K562 (cell line): Measurements from ENCODE around the gene NPAS3. TPM values are rescaled to one million over a fixed set of nuclear protein-coding genes. Genes with fewer than 3 reads are reported as not detected.

ENCODE experiments used
- ATAC-seq: fragments of 200-7000 bp; cut with Tn5 transposase; 3 replicates; pipeline ENCODE4 v1.9.1; 2020; ENCODE audit warnings: moderate library complexity
- BruUV-seq: library from RNA; stranded (reverse); fragments of 400-500 nt; replicated peaks from 2 replicates; lab custom pipeline; 2021; lab: Mats Ljungman, UMichigan
- CTCF ChIA-PET: fragments of 300-600 bp; formaldehyde crosslinking; extraction: SDS; loops from one replicate; lab custom pipeline; 2021; ENCODE audit warnings: low intra/inter-chr PET ratio; lab: Yijun Ruan, JAX
- POLR2A ChIA-PET: fragments of 300-600, 350-650 bp; sonication (Branson Sonifier 250); formaldehyde crosslinking; extraction: SDS; loops from one replicate; lab custom pipeline; 2021; ENCODE audit warnings: antibody characterized with exemption, inconsistent platforms; lab: Yijun Ruan, JAX
- DNase-seq, 4 experiments: peaks; one replicate each; pipeline versions ENCODE4 v3.0.0 to v3.0.0-alpha.2; 2011 to 2018; ENCODE audit warnings: low spot score in 3 of 4, mixed read lengths in 3 of 4; ENCODE audit errors: extremely low read depth in 1 of 4
- FAIRE-seq: peaks from 2 replicates; lab custom pipeline; 2011; peaks lifted over from hg19 to GRCh38; lab: Jason Lieb, UNC
- H2AFZ ChIP-seq: 2 replicates; pipeline ENCODE4 v1.6.0; 2011; ENCODE audit warnings: low read depth, low read length, control low read depth, inconsistent platforms
- H3K27ac ChIP-seq: fragments of 200-600 bp; 3 replicates; pipeline ENCODE4 v1.8.0; 2011; ENCODE audit warnings: low read depth, mild to moderate bottlenecking, control low read depth, inconsistent platforms, low read length, moderate library complexity, mixed read lengths; ENCODE audit errors: extremely low read depth
- H3K27me3 ChIP-seq, 2 experiments: fragments of 300-600 bp in 1 of 2; 2 replicates in 1 of 2; 3 replicates in 1 of 2; pipeline versions ENCODE4 v1.6.0 to v1.8.0; 2011; ENCODE audit warnings: inconsistent platforms in 2 of 2, low read length in 2 of 2, mild to moderate bottlenecking in 1 of 2, mixed read lengths in 1 of 2, moderate library complexity in 1 of 2; ENCODE audit not compliant: control insufficient read depth in 2 of 2, insufficient read depth in 2 of 2
- H3K36me3 ChIP-seq: fragments of 300-600 bp; 3 replicates; pipeline ENCODE4 v1.8.0; 2011; ENCODE audit warnings: mild to moderate bottlenecking, low read length, inconsistent platforms; ENCODE audit not compliant: control insufficient read depth, insufficient read depth
- H3K4me1 ChIP-seq, 2 experiments: fragments of 200-600 bp in 1 of 2; replicated peaks in 1 of 2; 2 replicates in 1 of 2; 3 replicates in 1 of 2; pipeline versions ENCODE4 v1.5.1 to v1.8.0; 2011; ENCODE audit warnings: inconsistent platforms in 2 of 2, low read length in 2 of 2, mild to moderate bottlenecking in 1 of 2, mixed read lengths in 1 of 2, moderate library complexity in 1 of 2; ENCODE audit not compliant: control insufficient read depth in 2 of 2, insufficient read depth in 2 of 2
- H3K4me2 ChIP-seq: 2 replicates; pipeline ENCODE4 v1.6.1; 2011; ENCODE audit warnings: low read length, control low read depth, inconsistent platforms, mixed read lengths; ENCODE audit not compliant: insufficient read depth
- H3K4me3 ChIP-seq: fragments of 200-600 bp; sonication (generic), shearing (Covaris generic); 2 replicates; pipeline ENCODE4 v1.5.1; 2016; ENCODE audit warnings: control low read depth, inconsistent platforms
- H3K79me2 ChIP-seq: fragments of 200-600 bp; 3 replicates; pipeline ENCODE4 v1.8.0; 2011; ENCODE audit warnings: low read length, inconsistent platforms; ENCODE audit not compliant: control insufficient read depth, insufficient read depth
- H3K9ac ChIP-seq, 2 experiments: 2 replicates each; pipeline versions ENCODE4 v1.6.0 to v1.6.1; 2011; ENCODE audit warnings: low read depth in 2 of 2, low read length in 2 of 2, control low read depth in 1 of 2, inconsistent platforms in 1 of 2, mild to moderate bottlenecking in 1 of 2, mixed read lengths in 1 of 2; ENCODE audit not compliant: insufficient read depth in 1 of 2
- H3K9me1 ChIP-seq: one replicate; pipeline ENCODE4 v1.6.0; 2011; ENCODE audit warnings: inconsistent platforms, mild to moderate bottlenecking, low read length, moderate library complexity; ENCODE audit not compliant: control insufficient read depth, insufficient read depth
- H3K9me3 ChIP-seq: replicated peaks from 2 replicates; pipeline ENCODE4 v1.5.1; 2011; ENCODE audit warnings: low read depth, low read length, inconsistent platforms; ENCODE audit not compliant: control insufficient read depth, insufficient read depth
- H4K20me1 ChIP-seq: replicated peaks from 2 replicates; pipeline ENCODE4 v1.6.1; 2011; ENCODE audit warnings: low read length, inconsistent platforms, mixed read lengths; ENCODE audit not compliant: control insufficient read depth, insufficient read depth
- FOXK2 ChIP-seq, 2 experiments: fragments of 450-650 bp; IDR thresholded peaks in 1 of 2; conservative IDR thresholded peaks in 1 of 2; 2 replicates each; pipeline ENCODE4 v1.6.1; 2016; ENCODE audit warnings: low read depth in 2 of 2, mild to moderate bottlenecking in 1 of 2
- WGBS: fragments of 100-300 bp; shearing (Covaris generic); methylation state at CpG from one replicate; pipeline ENCODE4 v1.1.6; 2016; ENCODE audit warnings: low coverage, mixed read lengths; ENCODE audit not compliant: insufficient coverage; ENCODE audit errors: missing lambda C conversion rate; 5-methylcytosine and 5-hydroxymethylcytosine counted together
- in situ Hi-C: fragments of 300-500 bp; cut with MboI; formaldehyde crosslinking; loops from 4 replicates; pipeline ENCODE4 v1.15.0; 2018; ENCODE audit warnings: inconsistent platforms, mixed read lengths
- intact Hi-C: fragments of 100-400 bp; cut with micrococcal nuclease; formaldehyde crosslinking; loops from 2 replicates; pipeline ENCODE4 v1.14.2; 2022
- polyA plus RNA-seq, 8 experiments: library from polyadenylated mRNA; depleted of rRNA in 4 of 8; stranded (reverse) in 5 of 8; unstranded in 3 of 8; fragments of >200 nt; fragmentation: Nextera tagmentation in 2 of 8; fragmentation: Illumina TruSeq in 1 of 8; extraction: Ambion mirVana in 2 of 8; extraction: Trizol in 1 of 8; gene quantifications; 2 replicates each; pipeline versions ENCODE4 v1.2.1 to v1.2.3, GENCODE V29; 2011 to 2014; ENCODE audit warnings: inconsistent platforms in 1 of 8, missing spikeins in 1 of 8
- total RNA-seq, 7 experiments: library from RNA; depleted of rRNA in 6 of 7; stranded (reverse); fragments of >200 nt in 6 of 7; fragmentation: Illumina TruSeq in 2 of 7; extraction: Trizol in 2 of 7; gene quantifications; 2 replicates each; pipeline versions ENCODE4 v1.2.1 to v1.2.3, GENCODE V29; 2011 to 2021; ENCODE audit warnings: low replicate concordance in 1 of 7
- TF ChIP-seq, protein P1 (sequence below): sonication (generic); formaldehyde crosslinking; IDR thresholded peaks from 2 replicates; pipeline ENCODE4 v1.9.0; 2022; ENCODE audit warnings: mild to moderate bottlenecking, missing genetic modification reagents
- TF ChIP-seq, protein P2 (sequence below), 2 experiments: fragments of 450-650 bp in 1 of 2; sonication (generic) in 1 of 2; formaldehyde crosslinking in 1 of 2; IDR thresholded peaks; 2 replicates each; pipeline versions ENCODE4 v1.7.1 to v1.9.0; 2016 to 2022; ENCODE audit warnings: inconsistent platforms in 1 of 2, mild to moderate bottlenecking in 1 of 2, missing genetic modification reagents in 1 of 2
- TF ChIP-seq, protein P3 (sequence below), 2 experiments: fragments of 450-650 bp; conservative IDR thresholded peaks; 2 replicates each; pipeline ENCODE4 v1.6.1; 2017; ENCODE audit warnings: mild to moderate bottlenecking in 2 of 2, moderate library complexity in 2 of 2

Gene NPAS3
- total and polyA plus RNA-seq, 9 of the 15 experiments (the other 6 are each of a cell fraction or from before 2014, with no cell fraction given), result 0.04 TPM; not detected in 8

DNA sequence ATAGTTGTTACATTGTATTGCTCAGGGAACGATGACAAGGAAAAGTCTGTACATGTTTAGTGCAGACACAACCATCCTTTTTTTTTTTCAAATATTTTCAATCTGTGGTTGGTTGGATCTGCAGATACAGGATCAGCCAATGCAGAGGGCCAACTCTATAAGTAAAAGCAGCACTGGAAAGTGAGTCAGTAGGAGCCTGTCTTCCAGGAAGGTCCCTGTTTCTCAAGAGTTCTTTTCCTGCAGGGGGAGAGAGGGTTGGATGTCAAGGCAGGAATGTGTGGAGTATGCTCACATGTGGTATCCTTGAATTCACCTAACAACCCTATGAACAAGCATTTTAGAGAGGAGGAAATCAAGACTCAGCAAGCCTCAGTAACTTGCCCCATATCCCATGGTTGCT lies 409.1 kb downstream of the NPAS3 start:
- intact Hi-C loops, result no loop called here
- BruUV-seq, result no TSS peak
- no peak for FAIRE-seq
- Histone ChIP-seq H4K20me1 (no peaks in the 10 kb centered on the region), H3K36me3 (no peaks in the 10 kb centered on the region), H3K27me3 (no peaks in the 10 kb centered on the region), H3K9me3 (no peaks in the 10 kb centered on the region), H3K4me2 (no peak overlapping the region), H3K9ac (no peak overlapping the region), H3K79me2 (no peaks in the 10 kb centered on the region), H2AFZ (no peak overlapping the region), H3K4me3 (no peak overlapping the region), H3K4me1 (no peaks in the 10 kb centered on the region)
- POLR2A ChIA-PET, result no interaction called here
- no peak for ATAC-seq
- in situ Hi-C loops, result no loop called here
- 0% methylated on average over 1 of the region's 1 CpG for WGBS
- DNase-seq, result no peak
- TF ChIP-seq, protein P1, sequence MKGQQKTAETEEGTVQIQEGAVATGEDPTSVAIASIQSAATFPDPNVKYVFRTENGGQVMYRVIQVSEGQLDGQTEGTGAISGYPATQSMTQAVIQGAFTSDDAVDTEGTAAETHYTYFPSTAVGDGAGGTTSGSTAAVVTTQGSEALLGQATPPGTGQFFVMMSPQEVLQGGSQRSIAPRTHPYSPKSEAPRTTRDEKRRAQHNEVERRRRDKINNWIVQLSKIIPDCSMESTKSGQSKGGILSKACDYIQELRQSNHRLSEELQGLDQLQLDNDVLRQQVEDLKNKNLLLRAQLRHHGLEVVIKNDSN (CRISPR knock-in tag), result no peak
- TF ChIP-seq, protein P2, sequence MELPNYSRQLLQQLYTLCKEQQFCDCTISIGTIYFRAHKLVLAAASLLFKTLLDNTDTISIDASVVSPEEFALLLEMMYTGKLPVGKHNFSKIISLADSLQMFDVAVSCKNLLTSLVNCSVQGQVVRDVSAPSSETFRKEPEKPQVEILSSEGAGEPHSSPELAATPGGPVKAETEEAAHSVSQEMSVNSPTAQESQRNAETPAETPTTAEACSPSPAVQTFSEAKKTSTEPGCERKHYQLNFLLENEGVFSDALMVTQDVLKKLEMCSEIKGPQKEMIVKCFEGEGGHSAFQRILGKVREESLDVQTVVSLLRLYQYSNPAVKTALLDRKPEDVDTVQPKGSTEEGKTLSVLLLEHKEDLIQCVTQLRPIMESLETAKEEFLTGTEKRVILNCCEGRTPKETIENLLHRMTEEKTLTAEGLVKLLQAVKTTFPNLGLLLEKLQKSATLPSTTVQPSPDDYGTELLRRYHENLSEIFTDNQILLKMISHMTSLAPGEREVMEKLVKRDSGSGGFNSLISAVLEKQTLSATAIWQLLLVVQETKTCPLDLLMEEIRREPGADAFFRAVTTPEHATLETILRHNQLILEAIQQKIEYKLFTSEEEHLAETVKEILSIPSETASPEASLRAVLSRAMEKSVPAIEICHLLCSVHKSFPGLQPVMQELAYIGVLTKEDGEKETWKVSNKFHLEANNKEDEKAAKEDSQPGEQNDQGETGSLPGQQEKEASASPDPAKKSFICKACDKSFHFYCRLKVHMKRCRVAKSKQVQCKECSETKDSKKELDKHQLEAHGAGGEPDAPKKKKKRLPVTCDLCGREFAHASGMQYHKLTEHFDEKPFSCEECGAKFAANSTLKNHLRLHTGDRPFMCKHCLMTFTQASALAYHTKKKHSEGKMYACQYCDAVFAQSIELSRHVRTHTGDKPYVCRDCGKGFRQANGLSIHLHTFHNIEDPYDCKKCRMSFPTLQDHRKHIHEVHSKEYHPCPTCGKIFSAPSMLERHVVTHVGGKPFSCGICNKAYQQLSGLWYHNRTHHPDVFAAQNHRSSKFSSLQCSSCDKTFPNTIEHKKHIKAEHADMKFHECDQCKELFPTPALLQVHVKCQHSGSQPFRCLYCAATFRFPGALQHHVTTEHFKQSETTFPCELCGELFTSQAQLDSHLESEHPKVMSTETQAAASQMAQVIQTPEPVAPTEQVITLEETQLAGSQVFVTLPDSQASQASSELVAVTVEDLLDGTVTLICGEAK (IDR thresholded peaks at IDR 0.05), result no peak
- TF ChIP-seq, protein P2 (CRISPR knock-in tag; IDR thresholded peaks at IDR 0.05), result no peak
- TF ChIP-seq, protein P3, sequence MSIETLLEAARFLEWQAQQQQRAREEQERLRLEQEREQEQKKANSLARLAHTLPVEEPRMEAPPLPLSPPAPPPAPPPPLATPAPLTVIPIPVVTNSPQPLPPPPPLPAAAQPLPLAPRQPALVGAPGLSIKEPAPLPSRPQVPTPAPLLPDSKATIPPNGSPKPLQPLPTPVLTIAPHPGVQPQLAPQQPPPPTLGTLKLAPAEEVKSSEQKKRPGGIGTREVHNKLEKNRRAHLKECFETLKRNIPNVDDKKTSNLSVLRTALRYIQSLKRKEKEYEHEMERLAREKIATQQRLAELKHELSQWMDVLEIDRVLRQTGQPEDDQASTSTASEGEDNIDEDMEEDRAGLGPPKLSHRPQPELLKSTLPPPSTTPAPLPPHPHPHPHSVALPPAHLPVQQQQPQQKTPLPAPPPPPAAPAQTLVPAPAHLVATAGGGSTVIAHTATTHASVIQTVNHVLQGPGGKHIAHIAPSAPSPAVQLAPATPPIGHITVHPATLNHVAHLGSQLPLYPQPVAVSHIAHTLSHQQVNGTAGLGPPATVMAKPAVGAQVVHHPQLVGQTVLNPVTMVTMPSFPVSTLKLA (conservative IDR thresholded peaks at IDR 0.05), result no peak
- TF ChIP-seq FOXK2 (conservative IDR thresholded peaks at IDR 0.05 in 1 of 2, IDR thresholded peaks at IDR 0.05 in 1 of 2; ENCODE audit: low read depth in 2 of 2), result no peak
- TF ChIP-seq, all 486 proteins: peak for 0
- CTCF ChIA-PET, result no interaction called here
- Histone ChIP-seq H3K27ac (no peak overlapping the region), H3K9me1 (no peaks in the 10 kb centered on the region)
